NCI-H2107 treated with DMSO at 0.1 percent for 48 hours (cell line): Measurements from ENCODE around the gene PRKD1.

Source experiments
- DNase-seq: peaks from one replicate; lab custom pipeline; 2025; ENCODE audit not compliant: unreplicated experiment; lab: John Stamatoyannopoulos, UW

Gene PRKD1

DNA sequence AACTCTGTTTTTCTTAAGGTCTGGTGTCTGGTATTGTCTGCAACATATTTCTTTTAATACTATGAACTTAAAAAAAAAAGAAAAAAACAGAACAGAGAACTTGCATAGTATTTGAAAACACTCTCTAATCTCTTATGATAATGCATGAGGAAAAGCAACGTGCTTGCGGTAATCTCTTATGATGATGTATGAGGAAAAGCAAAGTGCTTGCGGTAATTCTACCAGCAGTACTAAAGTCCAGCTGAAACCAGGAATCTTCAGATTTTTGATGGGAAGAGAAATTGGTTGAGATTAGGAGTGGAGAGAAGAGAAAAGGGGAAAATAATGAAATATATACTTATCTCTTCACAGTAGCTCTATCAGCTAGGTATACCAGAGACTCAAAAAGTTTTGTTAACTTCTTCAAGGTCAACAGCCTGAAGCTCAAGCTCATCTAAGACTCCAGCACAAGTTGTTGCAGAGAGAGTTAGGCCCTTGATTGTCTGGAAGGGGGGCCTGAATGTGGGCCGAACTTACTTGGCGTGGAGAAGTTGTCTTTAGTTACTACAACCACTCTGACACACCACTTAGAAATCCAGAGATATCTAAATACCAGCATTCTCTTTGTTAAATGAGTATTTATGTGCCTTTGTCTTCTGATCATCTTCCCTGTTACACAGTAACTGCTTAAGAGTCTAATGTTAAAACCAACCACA, 240.4 kb downstream of the PRKD1 start:
- DNase-seq = no peak

DNA sequence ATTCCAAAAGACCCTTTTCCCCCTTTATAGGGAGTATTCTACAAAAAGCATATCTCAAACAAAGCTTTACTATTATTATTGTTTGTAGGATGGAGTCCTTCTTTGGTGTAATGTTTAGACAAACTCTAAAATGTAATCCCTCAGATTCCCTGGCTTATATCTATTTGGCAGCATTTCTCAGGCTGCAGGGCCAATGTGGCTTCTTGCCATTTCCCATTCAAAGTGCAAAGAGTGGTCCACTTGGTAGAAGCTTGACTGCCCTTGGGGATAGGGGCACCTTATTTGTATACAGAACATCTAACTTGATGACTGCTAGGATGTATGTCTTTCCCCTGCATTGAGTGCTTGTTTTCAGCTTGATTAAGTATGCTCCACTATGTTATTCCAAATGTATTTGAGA, 242.7 kb downstream of the PRKD1 start:
- no peak for DNase-seq

DNA sequence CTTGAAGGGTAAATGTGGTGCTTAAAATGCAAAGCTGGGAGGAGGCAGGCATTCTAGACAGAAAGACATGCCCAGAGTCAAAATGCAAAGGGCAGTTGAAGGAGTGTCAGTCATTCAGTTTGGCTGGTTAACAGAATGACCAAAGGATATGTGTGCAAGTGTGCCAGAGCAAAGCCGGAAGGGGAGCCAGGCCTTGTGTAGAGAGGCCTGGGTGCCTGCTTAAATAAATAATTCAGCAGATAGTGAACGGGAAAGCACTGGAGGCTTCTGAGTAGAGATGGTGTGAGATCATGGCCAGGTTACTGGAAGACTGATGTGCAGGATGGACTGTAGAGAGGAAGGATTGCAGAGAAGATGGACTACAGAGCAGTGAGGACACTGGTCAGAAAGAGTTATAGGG, 244.9 kb downstream of the PRKD1 start:
- no peak for DNase-seq

DNA sequence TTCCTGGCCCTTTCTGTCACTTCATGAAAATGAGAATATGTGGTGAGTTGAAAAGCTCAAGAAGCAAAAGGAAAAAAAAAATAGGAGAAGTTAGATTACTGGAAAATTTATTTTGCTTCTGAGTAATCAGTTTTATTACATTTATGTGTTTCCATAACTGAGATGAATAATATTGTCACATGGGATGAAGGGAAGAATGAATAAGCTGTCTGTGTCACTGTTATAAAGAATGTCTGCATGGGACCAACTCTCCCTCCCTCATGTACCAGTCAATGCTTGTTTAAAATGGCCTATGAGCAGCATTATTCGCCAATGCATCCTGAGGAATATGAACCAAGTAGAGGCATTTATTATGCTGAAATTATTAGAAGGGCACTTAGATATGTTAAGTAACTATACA, 246.3 kb downstream of the PRKD1 start:
- DNase-seq = no peak

DNA sequence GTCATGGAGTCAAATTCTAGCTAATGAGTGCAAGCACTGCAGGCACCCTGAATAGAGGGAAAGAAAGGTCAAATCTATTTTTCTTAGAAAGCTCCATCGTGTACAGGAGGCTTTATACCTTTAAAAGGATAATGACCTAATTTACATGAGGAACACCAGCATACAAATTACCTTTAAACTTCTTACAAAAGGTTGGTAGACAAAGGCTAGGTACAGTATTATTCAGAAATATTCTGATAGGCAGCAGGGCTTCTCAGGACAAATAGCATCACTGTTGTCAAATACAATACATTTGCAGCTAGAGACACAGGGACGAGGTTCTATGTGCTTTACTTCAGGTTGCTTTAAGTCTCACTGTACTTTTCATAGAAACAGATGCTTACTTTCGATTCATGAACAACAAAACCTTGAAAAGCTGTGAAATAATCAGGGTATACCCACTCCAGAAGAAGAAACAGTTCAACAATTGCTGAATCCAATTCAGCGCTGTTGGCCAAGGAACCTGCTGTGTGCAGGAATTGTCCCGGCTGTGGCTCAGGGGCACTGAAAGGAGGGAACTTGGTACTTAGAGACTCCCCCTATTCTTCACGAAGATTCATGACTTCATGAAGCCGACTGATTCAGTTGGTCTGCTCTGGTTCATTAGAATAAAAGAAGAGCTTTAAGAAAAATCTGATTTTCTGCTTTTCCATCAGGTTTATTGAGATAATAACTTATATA, 252.9 kb downstream of the PRKD1 start:
- no peak for DNase-seq

DNA sequence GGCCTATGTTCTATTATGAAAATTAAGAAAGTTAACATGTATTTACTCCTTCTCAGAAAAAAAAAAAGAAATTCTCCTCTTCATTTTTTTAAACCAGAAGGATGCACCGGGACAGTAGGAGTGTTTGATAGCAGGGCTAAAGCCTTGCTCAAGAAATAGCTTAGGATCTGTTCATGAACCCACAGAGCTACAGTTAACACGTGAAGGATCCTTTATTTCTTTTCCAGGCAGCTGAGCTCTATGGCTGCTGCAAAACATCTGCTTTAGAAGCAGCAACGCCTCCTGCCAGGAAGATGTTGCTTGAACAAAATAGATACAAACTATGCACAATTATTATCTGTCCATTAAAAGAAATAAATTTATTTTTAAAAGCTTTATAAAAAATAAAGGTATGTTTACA, 254.8 kb downstream of the PRKD1 start:
- DNase-seq = no peak

DNA sequence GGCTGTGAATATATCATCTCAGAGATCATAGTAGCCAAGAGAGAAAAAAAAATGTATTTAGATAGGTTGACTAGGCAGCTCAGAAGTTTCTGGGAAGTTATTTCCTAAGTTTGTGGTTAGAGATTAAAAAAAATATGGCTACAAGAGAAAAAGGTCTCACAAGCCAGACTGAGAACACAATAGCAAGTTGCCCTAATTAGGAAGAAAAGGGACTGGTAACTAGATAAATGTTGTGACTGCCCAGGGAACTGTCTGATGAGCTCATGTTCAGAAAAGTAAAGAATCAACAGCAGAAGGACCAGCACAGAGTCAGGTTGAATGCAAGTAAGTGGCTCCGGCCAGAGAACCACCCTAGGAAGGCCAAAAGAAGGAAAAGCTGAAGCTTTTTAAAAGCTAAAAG, 256.6 kb downstream of the PRKD1 start:
- no peak for DNase-seq

DNA sequence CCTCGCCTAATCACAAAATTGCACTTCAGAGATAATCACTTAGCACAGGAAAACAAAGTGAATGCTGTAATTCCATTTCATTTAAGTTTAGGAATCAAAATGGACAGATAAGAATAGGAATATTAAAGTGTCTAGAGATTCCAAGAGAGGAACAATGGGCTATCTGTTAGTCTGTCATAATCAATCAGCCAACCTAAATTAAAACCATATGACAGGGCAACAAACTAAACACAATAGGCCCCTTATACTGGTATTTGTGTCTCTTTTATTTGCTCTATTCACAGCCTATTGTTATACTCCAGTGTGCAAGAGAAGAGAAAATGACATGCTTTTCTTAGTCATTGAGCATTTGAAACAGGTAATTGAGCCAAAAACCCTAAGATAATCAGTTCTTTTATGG, 259.4 kb downstream of the PRKD1 start:
- DNase-seq = no peak

DNA sequence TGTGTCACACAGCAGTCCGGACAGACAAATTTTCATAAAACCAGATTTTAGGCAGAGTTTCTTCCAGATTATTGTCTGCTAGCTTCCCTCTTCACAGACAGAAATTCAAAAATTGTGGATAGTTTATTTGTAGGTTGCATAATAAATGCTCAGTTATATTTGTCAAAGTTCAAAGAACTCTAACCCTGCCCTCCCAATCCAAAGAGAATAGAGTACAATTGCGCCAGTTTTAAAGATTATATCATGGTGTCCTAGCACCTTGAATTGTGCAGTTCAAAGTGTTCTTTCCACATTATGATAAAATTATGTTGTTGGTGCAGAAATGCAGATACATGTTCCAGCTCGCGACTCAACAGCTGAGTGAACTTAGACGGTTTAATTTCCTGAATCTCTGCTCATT, 263.1 kb downstream of the PRKD1 start:
- DNase-seq = no peak

DNA sequence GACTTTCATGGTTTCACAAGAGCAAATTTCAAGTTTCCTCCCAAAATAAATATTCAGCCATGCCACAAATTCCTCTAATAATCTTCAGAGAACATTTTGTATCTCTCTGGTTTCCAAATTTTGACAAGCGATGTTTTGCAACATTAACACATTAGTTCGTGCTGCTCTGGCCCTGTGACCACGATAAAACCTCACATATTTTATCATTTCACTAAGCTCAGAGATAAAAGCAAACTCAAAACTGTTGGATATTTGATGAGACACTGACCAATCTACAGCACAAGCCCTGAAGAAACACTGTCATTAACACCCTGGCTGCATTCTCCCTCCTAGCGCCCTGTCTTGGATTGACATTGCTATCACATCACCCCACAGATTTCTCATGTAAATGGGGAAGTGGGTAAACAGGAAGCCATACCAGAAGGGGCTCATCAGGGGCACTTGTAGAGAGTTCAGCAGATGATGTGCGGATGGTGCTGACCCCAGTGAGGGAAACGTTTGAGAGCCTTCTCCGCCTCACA, 264.3 kb downstream of the PRKD1 start:
- DNase-seq = no peak

DNA sequence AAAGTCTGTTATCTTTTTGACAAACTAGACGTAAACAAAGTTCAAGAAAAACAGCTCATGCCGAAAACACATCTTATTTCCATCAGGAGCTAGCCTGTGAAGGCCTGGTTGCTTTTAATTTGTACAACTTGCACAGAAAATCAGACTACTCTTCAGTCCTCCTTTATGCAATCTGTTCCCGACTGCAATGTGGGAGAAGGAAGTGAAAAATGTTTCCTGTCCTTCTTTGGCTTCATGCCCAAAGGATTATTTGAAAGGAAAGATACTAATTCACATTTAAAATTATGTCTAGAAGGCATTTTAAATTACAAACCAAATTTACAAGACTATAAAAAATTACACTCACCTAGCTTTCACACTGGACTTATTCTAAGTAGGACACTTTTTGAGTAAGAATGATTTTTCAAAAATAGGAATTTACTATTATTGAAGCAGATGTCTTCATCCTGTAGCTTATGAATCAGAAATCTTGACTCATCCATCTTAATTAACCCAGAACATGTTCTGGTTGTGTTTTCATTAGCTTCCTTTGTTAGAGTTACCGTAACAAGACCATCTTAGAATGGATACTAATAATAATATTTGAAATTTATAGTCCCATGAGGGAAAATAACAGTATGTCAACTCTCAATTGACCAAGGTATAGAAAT, 272.6 kb downstream of the PRKD1 start:
- no peak for DNase-seq

DNA sequence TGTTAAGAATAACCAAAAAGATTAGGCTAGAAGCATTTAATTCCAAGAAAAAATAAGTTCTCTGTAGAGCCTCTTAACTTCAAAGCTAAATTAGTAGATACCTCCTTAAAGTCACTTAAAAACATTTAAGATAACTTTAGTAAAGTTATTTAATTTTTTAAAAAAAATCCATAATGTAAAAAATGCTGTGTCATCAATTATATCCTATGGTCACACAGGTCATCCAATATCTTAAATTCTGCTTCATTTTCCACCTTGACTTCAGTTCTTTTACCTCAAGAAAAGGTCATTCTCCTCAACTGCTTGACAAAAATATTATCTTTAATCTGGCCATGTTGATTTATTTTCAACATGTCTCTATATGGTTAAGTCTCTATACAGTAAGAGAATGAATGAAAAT, 274.3 kb downstream of the PRKD1 start:
- no peak for DNase-seq

DNA sequence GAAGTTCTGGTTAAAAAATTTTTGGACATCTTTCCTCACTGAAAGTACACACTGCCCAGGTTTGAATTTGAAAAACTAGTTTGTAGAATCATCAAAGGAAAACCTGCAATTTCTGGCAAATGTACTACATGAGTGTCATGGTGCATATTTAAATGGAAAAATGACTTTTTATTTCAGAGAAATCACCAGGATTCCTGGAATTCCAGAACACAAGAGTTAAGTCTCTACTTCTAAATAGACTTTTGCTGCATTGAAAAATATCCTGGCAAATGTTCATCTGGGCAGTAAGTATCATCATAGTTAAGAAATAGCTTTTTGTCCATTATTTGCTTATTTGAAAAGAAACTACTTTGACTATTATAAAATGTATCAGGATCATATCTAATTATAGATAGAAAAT, 275.1 kb downstream of the PRKD1 start:
- DNase-seq = no peak

DNA sequence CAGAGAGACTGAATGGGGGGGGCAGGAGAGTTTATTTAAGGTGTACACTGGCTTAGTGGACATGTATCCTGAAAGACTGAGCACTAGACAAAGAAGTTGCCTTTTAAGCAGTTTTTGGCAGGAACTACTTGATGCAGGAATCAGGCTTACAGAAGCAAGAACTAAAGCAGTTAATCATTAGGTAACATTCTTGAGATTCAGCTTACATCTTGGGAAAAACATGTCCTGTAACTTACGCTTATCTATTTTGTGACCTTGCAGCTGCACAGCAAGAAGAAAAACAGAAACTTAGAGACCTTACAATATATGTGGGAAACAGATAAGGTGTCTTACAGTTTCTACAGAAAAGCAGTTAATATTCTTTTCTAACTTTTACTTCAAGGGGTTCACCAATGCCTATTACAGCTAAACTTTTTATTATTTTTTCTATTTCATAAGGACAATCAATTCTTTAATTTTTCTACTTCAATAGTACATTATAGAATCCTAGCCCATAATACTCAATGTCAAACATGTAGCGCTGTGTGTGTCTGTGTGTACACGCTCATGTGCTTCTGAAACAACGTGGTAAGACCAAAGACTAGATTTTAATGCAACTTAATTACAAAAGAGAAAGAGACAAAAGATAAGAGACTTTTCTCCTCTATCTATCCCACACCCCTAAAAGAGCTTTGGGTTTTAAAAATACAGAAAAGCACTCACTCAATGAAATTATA, 276.9 kb downstream of the PRKD1 start:
- no peak for DNase-seq

DNA sequence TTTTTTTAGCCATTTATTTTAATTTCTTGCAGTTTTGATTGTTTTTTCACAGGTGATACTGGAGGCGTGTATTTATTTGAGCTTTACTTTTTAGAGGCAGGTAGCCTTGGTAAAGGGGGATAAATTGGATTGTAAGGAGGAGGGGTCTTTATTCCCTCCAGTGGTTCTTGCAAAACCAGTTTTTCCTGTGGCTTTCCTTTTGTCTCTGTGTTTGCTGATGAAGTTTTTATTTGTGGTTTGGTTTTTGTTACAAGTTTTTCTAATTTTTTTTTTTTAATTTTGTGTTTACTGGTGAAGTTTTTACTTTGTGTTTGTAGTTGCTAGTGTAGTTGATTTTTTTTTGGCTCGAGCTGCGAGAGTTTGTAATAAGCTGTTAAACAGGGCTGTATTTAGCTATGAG, 278.5 kb downstream of the PRKD1 start:
- no peak for DNase-seq

DNA sequence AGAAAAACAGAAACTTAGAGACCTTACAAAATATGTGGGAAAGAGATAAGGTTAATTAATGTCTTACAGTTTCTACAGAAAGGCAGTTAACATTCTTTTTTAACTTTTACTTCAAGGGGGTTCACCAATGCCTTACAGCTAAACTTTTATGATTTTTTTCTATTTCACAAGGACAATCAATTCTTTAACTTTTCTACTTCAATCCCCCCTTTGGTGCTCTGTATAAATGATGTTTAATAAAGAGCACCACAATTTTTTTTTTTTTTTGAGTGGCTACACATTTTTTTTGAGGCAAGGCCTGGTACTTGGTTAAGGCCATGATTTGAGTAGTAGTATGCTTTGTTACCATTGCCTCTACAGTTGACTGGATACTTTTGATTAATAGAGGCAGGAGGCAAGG, 279.6 kb downstream of the PRKD1 start:
- DNase-seq = no peak

DNA sequence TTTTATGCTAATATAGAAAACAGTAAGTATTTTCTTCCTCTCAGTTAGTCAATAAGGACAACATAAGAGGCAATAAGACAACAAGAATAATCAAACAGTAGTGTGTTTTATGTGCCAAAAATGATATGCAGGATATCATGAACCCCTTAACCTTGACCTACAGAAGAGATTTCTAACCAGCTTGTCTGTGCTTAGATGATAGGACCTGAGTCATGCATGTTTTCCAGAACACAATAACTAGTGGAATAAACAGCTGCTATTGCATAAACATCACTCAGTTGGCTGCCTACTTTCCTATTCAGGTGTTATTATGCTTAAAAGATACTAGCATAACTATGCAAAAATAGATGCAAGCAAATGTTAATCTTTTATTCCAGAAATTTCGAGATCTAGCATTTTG, 282.5 kb downstream of the PRKD1 start:
- DNase-seq = peak; percentile 45

DNA sequence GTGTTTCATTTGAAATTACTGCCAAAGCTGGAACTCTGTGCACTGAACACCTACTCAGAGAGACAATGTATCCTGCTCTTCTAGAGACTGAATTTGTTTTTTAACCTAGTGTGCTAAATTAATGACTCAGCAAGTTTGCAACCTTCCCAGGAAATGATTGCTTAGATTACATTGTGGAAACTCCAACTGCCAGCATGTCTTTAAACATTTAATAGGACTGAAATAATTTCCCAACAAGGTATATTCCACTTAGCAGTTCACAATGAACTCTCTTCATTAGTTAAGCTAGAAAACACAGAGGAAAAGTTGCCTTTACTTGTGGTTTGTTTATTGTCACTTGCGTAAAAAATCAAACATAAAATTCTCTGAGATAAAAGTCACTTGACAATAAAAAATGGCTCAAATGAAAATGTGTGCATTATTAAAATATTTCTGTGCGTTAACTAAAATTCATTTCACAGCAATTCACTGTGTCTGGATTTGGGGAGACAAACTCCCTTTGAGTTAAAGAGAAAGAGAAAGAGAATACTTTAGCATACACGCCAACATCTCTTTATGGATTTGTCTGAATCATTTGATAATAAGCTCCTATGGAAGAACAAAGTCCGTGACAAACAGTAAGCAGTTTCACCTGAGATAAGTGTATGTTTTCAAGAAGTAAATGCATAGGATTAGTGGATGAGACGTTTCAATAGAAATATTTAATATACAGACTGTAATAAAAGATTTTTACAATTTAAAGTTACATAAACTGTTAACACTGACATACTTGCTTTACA, 284.0 kb downstream of the PRKD1 start:
- no peak for DNase-seq

DNA sequence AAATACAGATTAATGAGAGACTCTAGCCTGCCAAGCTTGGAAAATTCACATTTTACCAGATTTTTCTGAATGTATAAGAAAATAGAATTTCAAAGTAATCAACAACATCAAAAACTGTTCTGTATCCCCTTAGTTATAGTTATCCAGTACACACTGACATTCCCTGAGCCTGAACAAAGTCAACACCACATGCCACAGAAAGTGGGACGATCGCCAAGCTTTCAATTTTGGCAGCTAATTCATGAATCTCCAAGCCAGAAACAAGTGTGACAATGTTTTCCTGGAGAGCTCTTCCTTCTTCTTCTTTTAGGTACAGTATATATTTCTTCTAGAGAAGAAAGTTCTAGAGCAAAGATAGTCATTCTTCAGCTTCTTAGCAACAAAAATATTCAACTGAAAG, 290.2 kb downstream of the PRKD1 start:
- DNase-seq = peak; percentile 88

DNA sequence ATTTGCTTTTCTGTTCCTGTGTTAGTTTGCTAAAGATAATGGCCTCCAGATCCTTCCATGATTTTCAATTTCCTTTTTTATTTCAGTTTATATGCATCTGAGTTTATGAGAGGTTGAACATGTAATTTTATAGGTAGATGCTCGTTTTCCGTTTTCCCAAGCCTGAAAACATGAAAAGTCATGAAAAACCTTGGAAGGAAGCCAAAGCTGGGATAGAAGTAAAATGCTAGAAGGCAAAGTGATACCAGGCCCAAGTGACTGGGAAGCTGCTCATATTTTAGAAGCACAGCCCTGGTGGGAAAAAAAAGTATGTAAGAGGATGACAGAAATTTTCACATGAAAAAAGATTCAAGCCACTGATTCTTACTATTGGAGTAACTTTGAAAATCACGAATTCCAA, 290.8 kb downstream of the PRKD1 start:
- DNase-seq = no peak
